ENCODE data around the gene CD81. TPM values are rescaled to one million over a fixed set of nuclear protein-coding genes. Genes with fewer than 3 reads are reported as not detected.

The CD81 gene
- total and polyA plus RNA-seq, 10 of the 15 experiments (the other 5 are each of a cell fraction or from before 2014, with no cell fraction given): 2.0 to 145 (median 57.2) TPM

DNA sequence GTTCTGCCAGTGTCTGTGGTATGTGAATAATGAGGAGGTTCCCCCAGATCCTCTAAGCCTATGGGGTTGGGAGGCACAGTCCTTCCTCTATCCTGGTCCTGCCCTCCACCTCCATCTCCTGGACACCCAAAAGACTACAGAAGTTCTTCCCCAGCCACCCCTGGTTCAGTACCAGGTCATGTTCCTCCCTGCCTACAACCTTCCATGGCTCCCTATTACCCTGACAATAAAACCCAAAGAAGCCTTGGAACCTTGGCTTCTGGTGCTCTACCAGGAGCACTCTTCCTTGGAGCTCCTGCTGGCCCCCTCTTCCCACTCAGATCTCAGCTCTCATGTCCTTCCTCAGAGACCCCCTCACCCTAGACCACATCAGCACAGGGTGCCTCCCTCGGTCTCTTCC lies 54.3 kb downstream of the CD81 start:
- intact Hi-C loops (cut with micrococcal nuclease; ENCODE audit: unreplicated experiment) (no loop called here), in situ Hi-C loops (cut with MboI) (no loop called here)
- Histone ChIP-seq H3K79me2 (ENCODE audit: control insufficient read depth, insufficient read depth, low read length) (no peaks in the 10 kb centered on the region), H3K27me3 (replicated peaks in 1 of 2; ENCODE audit: control insufficient read depth in 2 of 2, insufficient read depth in 2 of 2, low read length in 1 of 2) (no peaks in the 10 kb centered on the region), H3K27ac (ENCODE audit: control insufficient read depth, insufficient read depth) (no peak overlapping the region), H3K4me1 (ENCODE audit: control insufficient read depth, insufficient read depth, low read length) (no peaks in the 10 kb centered on the region), H3K9me3 (replicated peaks; ENCODE audit: control insufficient read depth, insufficient read depth, low read length) (no peaks in the 10 kb centered on the region; the same call in 2 of the 3 replicates), H4K20me1 (ENCODE audit: control insufficient read depth, insufficient read depth) (no peaks in the 10 kb centered on the region), H3K4me3 (no peak overlapping the region), H3K4me2 (ENCODE audit: control insufficient read depth, insufficient read depth) (no peak overlapping the region), H3K36me3 (ENCODE audit: control insufficient read depth in 2 of 2, insufficient read depth in 2 of 2, low read length in 1 of 2) (no peaks in the 10 kb centered on the region), H3K9ac (ENCODE audit: control insufficient read depth, insufficient read depth, low read length) (no peak overlapping the region), H2AFZ (ENCODE audit: control insufficient read depth, low read depth, low read length) (no peak overlapping the region)
- no TSS peak for BruUV-seq (replicated peaks)
- FAIRE-seq (no peak), ATAC-seq (no peak), DNase-seq (ENCODE audit: low read depth, low spot score) (no peak)
- TF ChIP-seq CEBPB (IDR thresholded peaks at IDR 0.05; ENCODE audit: borderline replicate concordance in 1 of 2, low read depth in 2 of 2, low read length in 2 of 2): no peak
- no peak for TF ChIP-seq SPI1 (IDR thresholded peaks at IDR 0.05; ENCODE audit: borderline replicate concordance, insufficient read depth, low read depth, low read length)
- TF ChIP-seq NFXL1 (IDR thresholded peaks at IDR 0.05; ENCODE audit: borderline replicate concordance): no peak
- no peak for TF ChIP-seq MYB (IDR thresholded peaks at IDR 0.05; ENCODE audit: borderline replicate concordance, low read depth, low read length)
- no peak for TF ChIP-seq RAD21 (IDR thresholded peaks at IDR 0.05; ENCODE audit: insufficient read depth, low read depth, low read length)
- TF ChIP-seq TCF7 (IDR thresholded peaks at IDR 0.05; ENCODE audit: borderline replicate concordance): no peak
- TF ChIP-seq BCL11A (IDR thresholded peaks at IDR 0.05; ENCODE audit: low read depth, low read length): no peak
- TF ChIP-seq IKZF2 (IDR thresholded peaks at IDR 0.05): no peak
- TF ChIP-seq STAT3 (IDR thresholded peaks at IDR 0.05; ENCODE audit: low read depth, low read length): no peak
- no peak for TF ChIP-seq NRF1 (conservative IDR thresholded peaks at IDR 0.05; ENCODE audit: low read depth, low read length)
- no peak for TF ChIP-seq SMC3 (IDR thresholded peaks at IDR 0.05; ENCODE audit: borderline replicate concordance, low read length)
- TF ChIP-seq FOXK2 (IDR thresholded peaks at IDR 0.05): no peak
- TF ChIP-seq RCOR1 (conservative IDR thresholded peaks at IDR 0.05; ENCODE audit: low read depth, low read length): no peak
- 43% methylated on average over 1 of the region's 1 CpG for WGBS (ENCODE audit: insufficient coverage, insufficient replicate concordance, low lambda C conversion rate, missing lambda C conversion rate)
- ChIA-PET CTCF (interaction anchor here (1.5 kb wide), 2 partner anchors 11 to 100 kb away, joined by 3 to 5 read pairs; no protein-coding TSS in a partner anchor), POLR2A (no interaction called here), RAD21 (ENCODE audit: unreplicated experiment) (no interaction called here), SMC1A (ENCODE audit: uncharacterized antibody, unreplicated experiment) (no interaction called here)

All from GM12878 (cell line).